DMS53 treated with DMSO at 0.1 percent for 48 hours (cell line): Measurements from ENCODE around the gene BBX.
"Not testable (repeated sequence)": the region's sequence is repeated elsewhere in the genome, so short reads cannot be mapped to it uniquely, and the experiment has no call there.

Experiments
- DNase-seq: peaks from one replicate; lab custom pipeline; 2025; ENCODE audit not compliant: unreplicated experiment; lab: John Stamatoyannopoulos, UW

Gene BBX

GRCh38 chr3:107681396-107681795 is 158.6 kb downstream of the BBX start:
- no peak for DNase-seq

GRCh38 chr3:107682580-107682979 is 159.8 kb downstream of the BBX start:
- DNase-seq = no peak

- no peak for DNase-seq
Measured at GRCh38 chr3:107683447-107683846, 160.7 kb downstream of the BBX start.

GRCh38 chr3:107684431-107684925 is 161.7 kb downstream of the BBX start:
- no peak for DNase-seq

GRCh38 chr3:107685383-107685782 is 162.6 kb downstream of the BBX start:
- DNase-seq = no peak

- no peak for DNase-seq
Measured at GRCh38 chr3:107687056-107687581, 164.4 kb downstream of the BBX start.

GRCh38 chr3:107689355-107689754 is 166.6 kb downstream of the BBX start:
- DNase-seq = peak; percentile 28

GRCh38 chr3:107690522-107691138 is 167.9 kb downstream of the BBX start:
- DNase-seq = no peak

GRCh38 chr3:107691984-107692383 is 169.2 kb downstream of the BBX start:
- DNase-seq = not testable (repeated sequence)

- DNase-seq = not testable (repeated sequence)
Measured at GRCh38 chr3:107697348-107697747, 174.6 kb downstream of the BBX start.

- DNase-seq = not testable (repeated sequence)
Measured at GRCh38 chr3:107697855-107698254, 175.1 kb downstream of the BBX start.

GRCh38 chr3:107699682-107700081 is 176.9 kb downstream of the BBX start:
- no peak for DNase-seq

- DNase-seq = peak; percentile 25
Measured at GRCh38 chr3:107701299-107701698, 178.5 kb downstream of the BBX start.

GRCh38 chr3:107704477-107704876 is 181.7 kb downstream of the BBX start:
- no peak for DNase-seq

- DNase-seq = no peak
Measured at GRCh38 chr3:107705046-107705445, 182.3 kb downstream of the BBX start.

GRCh38 chr3:107710851-107711250 is 188.1 kb downstream of the BBX start:
- peak; percentile 18 for DNase-seq

GRCh38 chr3:107716734-107717133 is 194.0 kb downstream of the BBX start:
- DNase-seq = no peak

- no peak for DNase-seq
Measured at GRCh38 chr3:107718547-107718946, 195.8 kb downstream of the BBX start.

- no peak for DNase-seq
Measured at GRCh38 chr3:107727102-107727501, 204.3 kb downstream of the BBX start.

GRCh38 chr3:107729686-107730085 is 206.9 kb downstream of the BBX start:
- DNase-seq = no peak

GRCh38 chr3:107734317-107734716 is 211.6 kb downstream of the BBX start:
- no peak for DNase-seq

- no peak for DNase-seq
Measured at GRCh38 chr3:107737914-107738313, 215.2 kb downstream of the BBX start.
